Embryonic facial prominence (tissue), 1 donor: ENCODE measurements around the gene ZNF780B.

Experiments used
- DNase-seq: peaks from one replicate; pipeline ENCODE4 v3.0.0-alpha.2; 2016; ENCODE audit errors: extremely low spot score

The ZNF780B gene

DNA sequence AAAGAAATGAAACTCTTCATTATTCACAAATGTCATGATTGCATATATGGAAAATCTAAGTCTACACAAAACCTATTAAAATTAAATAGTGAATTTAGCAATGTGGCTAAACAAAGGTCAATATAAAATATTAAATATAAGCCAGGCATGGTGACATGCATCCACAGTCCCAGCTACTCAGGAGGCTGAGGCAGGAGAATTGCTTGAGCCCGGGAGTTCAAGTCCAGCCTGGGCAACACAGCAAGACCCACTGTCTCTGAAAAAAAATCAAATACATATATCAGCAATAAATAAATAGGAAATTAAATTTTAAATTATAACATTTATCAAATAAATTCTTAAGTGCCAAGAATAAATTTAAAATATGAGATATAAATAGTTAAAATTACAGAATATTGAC, 73.1 kb downstream of the ZNF780B start:
- DNase-seq: no peak
